ENCODE measurements around the gene LRRC15.

The LRRC15 gene

GRCh38 chr3:194332858-194333211, 36.7 kb downstream of the LRRC15 start:
- DNase-seq (ENCODE audit: low spot score), result no peak

DNA sequence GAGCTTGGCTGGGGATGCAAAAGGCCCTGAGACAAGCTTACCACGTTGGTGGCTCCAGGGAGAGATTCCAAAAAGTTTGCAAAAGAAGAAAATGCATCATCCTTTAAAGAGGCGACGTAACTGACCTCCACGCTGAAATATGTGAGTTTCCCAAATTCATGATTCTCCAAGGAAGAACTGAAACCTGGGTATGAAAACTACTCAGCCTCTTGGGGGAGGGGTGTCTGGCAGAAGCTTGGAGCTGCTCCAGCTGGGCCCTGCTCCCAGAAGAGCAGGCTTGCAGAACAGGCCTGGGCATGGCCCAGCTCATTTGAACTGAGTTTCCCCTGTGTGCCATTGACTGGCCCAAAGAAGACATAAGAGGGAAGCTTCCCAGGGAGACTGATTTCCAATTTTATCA, 39.0 kb downstream of the LRRC15 start:
- DNase-seq (ENCODE audit: low spot score), result no peak

GRCh38 chr3:194330160-194330559, 39.4 kb downstream of the LRRC15 start:
- DNase-seq (ENCODE audit: low spot score), result no peak

DNA sequence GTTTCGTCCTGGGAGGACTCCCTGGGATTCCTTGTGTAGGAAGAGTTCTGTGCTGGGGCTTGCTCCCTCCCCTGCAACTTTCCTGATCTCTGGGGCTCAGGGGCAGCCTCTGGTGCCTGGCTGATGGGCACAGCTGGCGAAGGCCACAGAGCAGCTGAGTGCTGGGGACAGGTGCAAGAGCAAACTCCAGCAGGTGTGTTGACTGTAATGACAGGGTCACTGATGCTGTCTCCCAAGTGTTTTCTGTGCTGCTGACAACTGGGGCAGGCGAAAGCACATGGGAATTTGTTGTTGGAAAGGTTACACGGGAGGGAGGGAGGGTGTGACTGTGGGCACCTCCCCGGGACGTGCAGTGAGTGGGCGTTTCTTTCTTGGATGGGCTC, 40.0 kb downstream of the LRRC15 start:
- no peak for DNase-seq (ENCODE audit: low spot score)

- no peak for DNase-seq (ENCODE audit: low spot score)
Measured at GRCh38 chr3:194328942-194329582, 40.5 kb downstream of the LRRC15 start.

DNA sequence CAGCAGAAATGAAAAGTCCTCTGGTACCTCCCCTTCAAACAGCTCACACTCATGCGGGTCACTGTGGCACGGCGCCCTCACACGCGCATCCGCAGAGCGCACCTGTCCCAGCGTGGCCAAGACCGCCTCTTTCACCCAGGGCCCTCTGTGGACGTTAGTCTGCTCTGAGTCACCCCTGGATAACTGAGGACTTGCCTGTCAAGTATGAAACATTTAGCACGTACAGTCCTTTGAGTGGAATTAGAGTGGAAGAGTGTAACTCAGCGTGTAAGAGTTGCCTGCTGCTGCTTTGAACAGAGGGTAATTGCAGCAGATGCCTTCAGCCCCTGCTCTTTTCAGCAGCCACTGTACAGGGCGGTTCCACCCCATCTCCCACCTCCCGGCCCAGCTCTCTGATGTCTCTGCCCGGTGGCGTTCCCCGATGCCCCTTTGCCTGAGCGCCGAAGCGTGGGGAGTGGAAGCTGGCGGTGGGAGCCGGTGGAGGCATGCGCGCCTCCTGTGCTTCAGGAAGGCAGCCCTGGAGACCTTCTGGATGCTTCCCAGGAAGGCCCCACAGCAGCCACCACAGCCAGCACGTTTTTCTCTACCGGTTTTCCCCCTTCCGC, 41.4 kb downstream of the LRRC15 start:
- DNase-seq (ENCODE audit: low spot score), result no peak

DNA sequence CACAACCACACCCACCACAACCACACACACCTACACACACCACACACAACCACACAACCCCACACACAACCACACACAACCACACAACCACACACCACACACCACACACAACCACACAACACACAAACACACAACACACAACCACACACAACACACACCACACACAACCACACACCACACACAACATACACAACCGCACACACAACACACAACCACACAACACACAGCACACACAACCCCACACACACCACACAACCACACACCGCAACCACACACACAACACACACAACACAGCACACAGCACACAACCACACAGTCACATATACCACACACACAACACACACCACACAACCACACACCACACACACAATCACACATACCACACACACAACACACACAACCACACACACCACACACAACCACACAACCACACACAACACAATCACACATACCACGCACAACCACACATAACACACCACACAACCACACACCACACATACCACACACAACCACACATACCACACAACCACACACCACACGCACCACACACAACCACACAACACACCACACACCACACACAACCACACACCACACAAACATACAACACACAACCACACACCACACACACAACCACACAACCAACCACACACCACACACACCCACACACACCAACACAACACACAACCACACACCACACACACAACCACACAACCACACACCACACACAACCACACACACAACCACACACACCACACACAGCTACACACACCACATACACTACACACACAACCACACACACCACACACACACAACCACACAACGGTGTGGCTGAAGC, 42.1 kb downstream of the LRRC15 start:
- no peak for DNase-seq (ENCODE audit: low spot score)

DNA sequence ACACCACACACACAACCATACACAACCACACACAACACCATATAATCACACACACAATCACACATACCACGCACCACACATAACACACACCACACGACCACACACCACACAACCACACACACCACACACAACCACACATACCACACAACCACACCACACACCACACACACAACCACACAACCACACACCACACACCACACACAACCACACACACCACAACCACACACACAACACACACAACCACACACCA, 42.6 kb downstream of the LRRC15 start:
- no peak for DNase-seq (ENCODE audit: low spot score)

DNA sequence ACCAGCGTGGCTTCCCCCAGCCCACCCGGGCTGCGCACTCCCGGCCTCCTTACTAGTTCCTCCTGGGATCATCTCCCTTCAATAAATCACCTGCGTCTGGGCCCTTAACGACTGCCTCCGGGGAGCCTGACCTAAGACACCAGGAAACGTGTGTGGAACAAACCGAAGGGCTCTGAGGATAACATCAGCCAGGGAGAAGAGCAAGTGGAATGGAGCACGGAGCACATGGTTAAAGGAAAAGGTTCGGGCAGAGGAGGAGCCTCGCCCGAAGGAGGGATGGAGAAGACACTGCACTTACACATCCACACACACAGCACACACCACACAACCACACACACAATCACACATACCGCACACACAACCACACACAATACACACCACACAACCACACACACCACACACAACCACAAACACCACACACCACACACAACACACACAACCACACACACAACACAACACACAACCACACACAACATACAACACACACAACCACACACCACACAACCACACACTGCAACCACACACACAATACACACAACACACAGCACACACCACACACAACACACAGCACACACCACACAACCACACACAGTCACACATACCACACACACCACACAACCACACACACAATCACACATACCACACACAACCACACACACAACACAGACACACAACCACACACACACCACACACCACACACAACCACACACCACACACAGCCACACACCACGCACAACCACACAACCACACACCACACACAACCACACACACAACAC, 43.2 kb downstream of the LRRC15 start:
- no peak for DNase-seq (ENCODE audit: low spot score)

DNA sequence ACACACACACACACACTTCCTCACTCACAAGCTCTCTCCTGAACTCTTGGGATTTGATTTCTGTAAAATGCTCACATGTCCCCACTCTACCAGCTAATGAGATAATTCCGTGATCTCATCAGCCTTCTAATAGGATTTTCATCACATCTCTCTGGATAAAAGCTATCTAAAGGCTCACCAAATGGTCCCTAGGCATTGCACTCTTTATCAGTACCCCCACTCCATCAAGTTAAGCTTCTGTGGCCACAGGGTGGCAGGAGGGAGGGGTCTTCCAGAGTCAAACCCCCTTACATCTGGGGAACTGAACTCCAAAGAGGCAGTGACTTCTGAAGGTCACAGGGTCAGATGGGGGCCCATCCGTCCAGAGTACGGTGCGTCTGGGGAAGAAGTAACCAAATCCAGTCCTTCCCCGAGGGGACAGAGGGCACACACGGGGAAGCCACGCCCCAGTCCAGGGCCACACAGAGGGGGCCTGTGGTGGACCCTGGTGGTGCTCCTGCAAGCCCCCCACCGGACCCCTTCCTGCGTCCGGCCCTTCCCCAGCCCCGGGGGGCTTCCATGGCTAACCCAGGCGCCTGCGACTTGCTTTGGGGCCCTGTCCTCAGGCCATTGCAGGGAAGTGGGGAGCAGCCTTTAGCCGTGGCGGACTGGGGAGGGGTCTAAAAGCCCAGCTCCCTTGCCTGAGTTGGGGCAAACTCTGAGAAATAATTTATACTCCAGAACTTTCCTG, 44.0 kb downstream of the LRRC15 start:
- no peak for DNase-seq (ENCODE audit: low spot score)

DNA sequence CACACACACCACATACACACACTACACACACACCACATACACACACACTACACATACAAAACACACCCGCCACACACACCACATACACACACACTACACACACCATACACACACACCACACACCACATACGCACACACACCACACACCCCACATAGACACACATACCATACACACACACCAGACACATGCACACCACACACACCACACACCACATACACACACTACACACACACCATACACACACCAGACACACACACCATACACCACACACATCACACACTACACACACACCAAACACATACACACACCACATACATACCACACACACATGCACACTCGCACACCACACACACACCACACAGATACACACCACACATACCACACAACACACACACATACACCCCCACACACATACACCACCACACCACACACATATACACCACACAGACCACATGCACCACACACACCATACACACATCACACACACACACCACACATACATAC, 44.7 kb downstream of the LRRC15 start:
- no peak for DNase-seq (ENCODE audit: low spot score)

DNA sequence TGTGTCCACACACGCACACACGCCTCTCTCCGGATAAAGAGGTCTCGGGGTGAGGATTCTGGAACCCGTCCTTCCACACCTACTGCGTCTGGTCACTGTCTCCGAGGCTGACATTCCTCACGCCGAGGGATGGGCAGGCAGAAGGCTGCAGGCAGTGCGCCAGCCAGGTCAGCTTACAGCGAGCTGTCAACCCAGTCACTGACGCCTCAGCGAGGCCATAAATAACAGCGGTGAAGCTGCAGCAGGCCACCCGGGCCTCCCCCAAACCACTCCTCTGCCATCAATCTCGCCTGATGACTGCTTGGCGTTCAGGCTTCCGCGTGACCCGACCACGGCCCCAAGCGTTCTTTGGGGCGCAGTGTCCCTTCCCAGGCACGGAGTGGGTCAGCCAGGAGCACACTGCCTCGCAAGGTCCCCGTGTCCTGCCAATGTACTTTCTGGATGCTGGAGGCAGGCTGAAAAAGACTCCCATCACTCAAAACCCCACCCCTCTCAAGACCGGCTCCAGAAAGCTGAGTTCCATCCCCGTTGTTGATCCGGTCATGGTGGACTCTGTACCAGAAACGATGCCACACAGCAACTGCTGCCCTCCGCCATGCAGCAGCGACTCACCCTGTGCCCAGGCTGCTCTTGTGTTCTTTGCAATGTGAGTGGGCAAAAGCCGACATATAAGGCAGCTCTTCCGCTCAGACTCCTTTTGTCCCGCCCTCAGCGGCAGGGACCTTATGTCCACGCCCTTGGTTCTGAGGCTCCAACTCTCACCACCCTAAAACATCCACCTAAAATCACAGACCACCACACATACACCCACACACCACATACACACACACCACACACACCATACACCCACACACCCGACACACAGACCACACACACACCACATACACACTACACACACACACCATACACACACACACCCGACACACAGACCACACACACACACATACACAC, 45.5 kb downstream of the LRRC15 start:
- DNase-seq (ENCODE audit: low spot score), result no peak

GRCh38 chr3:194322678-194323211, 46.8 kb downstream of the LRRC15 start:
- DNase-seq (ENCODE audit: low spot score), result peak; percentile 64

DNA sequence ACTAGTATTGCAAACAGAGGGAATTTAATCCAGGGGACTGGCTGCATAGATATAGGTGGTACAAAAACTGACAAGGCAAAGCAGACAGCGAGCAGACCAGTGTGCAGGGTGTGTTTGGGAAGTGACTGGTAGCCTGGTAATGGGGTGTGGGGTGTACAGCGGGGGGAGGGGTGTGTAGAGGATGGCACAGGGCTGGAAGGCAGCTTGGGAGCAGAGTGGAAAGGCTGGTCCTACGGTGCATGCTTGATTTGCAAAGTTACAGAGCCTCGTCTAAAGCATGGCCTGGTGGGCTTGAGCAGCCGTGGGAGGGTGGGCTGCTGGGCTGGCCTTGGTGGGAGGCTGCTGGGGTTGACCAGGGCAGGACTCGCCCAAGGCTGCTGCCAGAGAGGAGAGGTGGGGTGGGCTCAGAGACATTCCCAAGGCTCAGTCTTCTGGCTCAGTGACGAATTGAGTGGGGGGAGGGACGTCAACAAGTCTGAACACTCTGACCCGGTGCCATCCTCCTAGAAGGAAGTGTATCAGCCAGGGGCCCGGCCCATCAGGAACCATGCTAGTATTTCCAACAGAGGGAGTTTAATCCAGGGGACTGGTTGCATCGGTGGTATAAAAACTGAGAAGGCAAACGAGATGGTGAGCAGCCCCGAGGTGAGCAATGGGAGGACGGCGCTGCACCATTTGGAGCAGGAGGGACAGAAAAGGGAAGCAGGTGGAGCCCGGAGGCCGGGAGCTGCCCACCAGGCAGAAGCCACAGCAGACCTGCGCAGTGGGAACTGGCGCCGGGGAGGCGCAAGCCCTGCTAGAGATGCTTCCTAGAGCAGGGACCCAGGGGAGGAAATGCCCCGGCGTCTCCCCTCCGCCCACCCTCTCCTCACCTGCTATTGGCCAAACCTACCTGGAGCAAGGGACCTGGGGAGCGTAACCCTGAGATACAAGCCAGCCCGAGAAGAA, 47.6 kb downstream of the LRRC15 start:
- no peak for DNase-seq (ENCODE audit: low spot score)

GRCh38 chr3:194320744-194321243, 48.7 kb downstream of the LRRC15 start:
- DNase-seq (ENCODE audit: low spot score), result no peak

DNA sequence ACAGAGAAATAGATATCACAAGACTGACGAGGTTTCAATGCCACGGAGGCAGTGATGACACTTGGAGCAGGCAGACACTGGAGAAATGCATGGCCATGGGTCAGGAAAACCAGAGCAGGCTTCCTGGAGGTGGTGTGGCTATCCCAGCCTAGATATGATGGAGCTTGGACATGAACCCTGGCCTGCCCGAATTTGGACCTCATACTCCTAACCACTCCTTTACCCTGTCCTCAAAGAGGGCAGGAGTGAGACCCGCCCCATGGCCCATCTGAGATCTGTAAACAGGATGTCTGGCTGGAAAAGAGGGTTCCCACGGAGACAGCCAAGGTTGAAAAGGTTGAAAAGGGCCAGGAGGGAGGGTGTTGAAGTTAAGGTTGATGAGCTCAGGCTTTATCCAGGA, 49.4 kb downstream of the LRRC15 start:
- DNase-seq (ENCODE audit: low spot score), result no peak

GRCh38 chr3:194318511-194319161, 50.9 kb downstream of the LRRC15 start:
- DNase-seq (ENCODE audit: low spot score), result no peak

- DNase-seq (ENCODE audit: low spot score), result no peak
Measured at GRCh38 chr3:194316918-194317317, 52.6 kb downstream of the LRRC15 start.

- peak; percentile 60 for DNase-seq (ENCODE audit: low spot score)
Measured at GRCh38 chr3:194315965-194316361, 53.6 kb downstream of the LRRC15 start.
